Hepatocyte (in vitro differentiated cells): ENCODE results near the gene FBXO42. TPM values are rescaled to one million over a fixed set of nuclear protein-coding genes. Genes with fewer than 3 reads are reported as not detected.

Source experiments
- DNase-seq: peaks from one replicate; pipeline ENCODE4 v3.0.0-alpha.2; 2016; ENCODE audit warnings: low spot score
- H2AFZ ChIP-seq: fragments of 200-600 bp; sonication (generic); 2 replicates; pipeline ENCODE4 v1.6.0; 2016; ENCODE audit warnings: antibody characterized with exemption, mild to moderate bottlenecking
- H3K27ac ChIP-seq: fragments of 200-600 bp; sonication (generic); 2 replicates; pipeline ENCODE4 v1.5.1; 2016; ENCODE audit warnings: mild to moderate bottlenecking
- H3K27me3 ChIP-seq: fragments of 200-600 bp; sonication (generic); 2 replicates; pipeline ENCODE4 v1.6.1; 2016
- H3K36me3 ChIP-seq: fragments of 200-600 bp; sonication (generic); replicated peaks from 2 replicates; pipeline ENCODE4 v1.5.1; 2016; ENCODE audit warnings: low read depth; ENCODE audit not compliant: insufficient read depth
- H3K4me1 ChIP-seq: fragments of 200-600 bp; sonication (generic); 2 replicates; pipeline ENCODE4 v1.5.1; 2016; ENCODE audit warnings: mild to moderate bottlenecking, moderate library complexity; ENCODE audit not compliant: insufficient read depth
- H3K4me2 ChIP-seq: fragments of 200-600 bp; sonication (generic); 2 replicates; pipeline ENCODE4 v1.6.0; 2016
- H3K4me3 ChIP-seq: fragments of 200-600 bp; sonication (generic); 2 replicates; pipeline ENCODE4 v1.5.1; 2016; ENCODE audit warnings: mild to moderate bottlenecking
- H3K79me2 ChIP-seq: fragments of 200-600 bp; sonication (generic); 2 replicates; pipeline ENCODE4 v1.6.0; 2017; ENCODE audit warnings: mild to moderate bottlenecking
- H3K9me2 ChIP-seq: fragments of 200-600 bp; sonication (generic); replicated peaks from 2 replicates; pipeline ENCODE4 v1.6.0; 2017; ENCODE audit warnings: mild to moderate bottlenecking; ENCODE audit not compliant: insufficient read depth
- H3K9me3 ChIP-seq: fragments of 200-600 bp; sonication (generic); 2 replicates; pipeline ENCODE4 v1.5.1; 2016; ENCODE audit warnings: low read depth, mild to moderate bottlenecking
- H4K20me1 ChIP-seq: fragments of 200-600 bp; sonication (generic); 2 replicates; pipeline ENCODE4 v1.6.0; 2016; ENCODE audit warnings: mild to moderate bottlenecking; ENCODE audit not compliant: insufficient read depth, poor library complexity, severe bottlenecking
- CTCF ChIP-seq: fragments of 200-600 bp; sonication (generic); IDR thresholded peaks from 2 replicates; pipeline ENCODE4 v1.5.1; 2016; ENCODE audit warnings: antibody characterized with exemption, mild to moderate bottlenecking; ENCODE audit not compliant: poor library complexity
- EZH2 ChIP-seq: fragments of 200-600 bp; sonication (generic); IDR thresholded peaks from 2 replicates; pipeline ENCODE4 v1.6.1; 2016; ENCODE audit warnings: antibody characterized with exemption, mild to moderate bottlenecking, borderline replicate concordance
- EZH2phosphoT487 ChIP-seq: fragments of 200-600 bp; sonication (generic); IDR thresholded peaks from one replicate; pipeline ENCODE4 v1.6.1; 2018; ENCODE audit warnings: antibody characterized with exemption, mild to moderate bottlenecking, low read depth, moderate library complexity; ENCODE audit not compliant: unreplicated experiment, severe bottlenecking
- WGBS: methylation state at CpG from one replicate; pipeline ENCODE4 v1.1.6; 2016; ENCODE audit warnings: low lambda C conversion rate; ENCODE audit errors: missing lambda C conversion rate; 5-methylcytosine and 5-hydroxymethylcytosine counted together
- polyA plus RNA-seq: library from polyadenylated mRNA; unstranded; fragments of >200 nt; fragmentation: Nextera tagmentation; extraction: Ambion mirVana; gene quantifications from 2 replicates; pipeline ENCODE4 v1.2.1, GENCODE V29; 2016
- total RNA-seq: library from RNA; depleted of rRNA; stranded (reverse); fragments of >200 nt; gene quantifications from 2 replicates; pipeline ENCODE4 v1.2.3, GENCODE V29; 2014

Gene FBXO42
- total and polyA plus RNA-seq, 2 experiments from 2014 or later = 19.5 to 21.1 TPM

GRCh38 chr1:16375521-16376340 is 23.5 kb upstream of the FBXO42 start:
- Histone ChIP-seq H3K27me3 (no peaks in the 10 kb centered on the region), H3K4me3 (no peak overlapping the region), H3K36me3 (no peaks in the 10 kb centered on the region), H3K4me1 (peaks cover 38% of the 10 kb centered on the region), H3K4me2 (peak overlapping the region; percentile 58), H4K20me1 (peaks cover 94% of the 10 kb centered on the region), H3K27ac (peak overlapping the region; percentile 58), H3K9me3 (no peaks in the 10 kb centered on the region), H3K9me2 (no peaks in the 10 kb centered on the region), H3K79me2 (peaks cover 99% of the 10 kb centered on the region), H2AFZ (no peak overlapping the region)
- TF ChIP-seq EZH2 = no peak
- TF ChIP-seq CTCF = no peak
- no peak for TF ChIP-seq EZH2phosphoT487
- 55% methylated on average over 15 of the region's 15 CpGs for WGBS
- DNase-seq = no peak

GRCh38 chr1:16374266-16374665 is 22.0 kb upstream of the FBXO42 start:
- Histone ChIP-seq H3K27me3 (no peaks in the 10 kb centered on the region), H3K4me1 (peaks cover 38% of the 10 kb centered on the region), H3K27ac (peak overlapping the region; percentile 48), H3K4me2 (no peak overlapping the region), H2AFZ (no peak overlapping the region), H3K9me2 (no peaks in the 10 kb centered on the region), H3K79me2 (peaks cover 99% of the 10 kb centered on the region), H3K36me3 (no peaks in the 10 kb centered on the region), H3K4me3 (no peak overlapping the region), H4K20me1 (peaks cover 94% of the 10 kb centered on the region), H3K9me3 (no peaks in the 10 kb centered on the region)
- 71% methylated on average over 3 of the region's 3 CpGs for WGBS
- DNase-seq = no peak
- no peak for TF ChIP-seq EZH2phosphoT487
- no peak for TF ChIP-seq CTCF
- no peak for TF ChIP-seq EZH2

- H3K79me2 ChIP-seq = peaks cover 99% of the 10 kb centered on the region
- H2AFZ ChIP-seq = no peak overlapping the region
- no peak for DNase-seq
- no peaks in the 10 kb centered on the region for H3K27me3 ChIP-seq
- no peaks in the 10 kb centered on the region for H3K9me3 ChIP-seq
- H3K9me2 ChIP-seq = no peaks in the 10 kb centered on the region
- no peaks in the 10 kb centered on the region for H3K36me3 ChIP-seq
- WGBS = 89% methylated on average over 3 of the region's 3 CpGs
- H3K4me3 ChIP-seq = no peak overlapping the region
- TF ChIP-seq CTCF (no peak), EZH2phosphoT487 (no peak), EZH2 (no peak)
- peak overlapping the region; percentile 57 for H3K27ac ChIP-seq
- peaks cover 46% of the 10 kb centered on the region for H3K4me1 ChIP-seq
- H3K4me2 ChIP-seq = peak overlapping the region; percentile 53
- H4K20me1 ChIP-seq = peaks cover 93% of the 10 kb centered on the region
Observed at GRCh38 chr1:16372535-16373285, 20.4 kb upstream of the FBXO42 start.
